ENCODE results near the gene SLC9A7. TPM values are rescaled to one million over a fixed set of nuclear protein-coding genes. Genes with fewer than 3 reads are reported as not detected.
A peak's percentile ranks its signal among the peaks of the same experiment; 100 is the strongest.

Gene SLC9A7
- total and polyA plus RNA-seq, 2 of the 13 experiments (the other 11 are each of a cell fraction or from before 2014, with no cell fraction given): 5.8 to 7.2 TPM

GRCh38 chrX:46573892-46574773 is 184.8 kb downstream of the SLC9A7 start (continued):
- TF ChIP-seq HINFP (CRISPR knock-in tag; IDR thresholded peaks at IDR 0.05; ENCODE audit: low read depth): no peak
- no peak for TF ChIP-seq BHLHE40 (IDR thresholded peaks at IDR 0.05; ENCODE audit: low read length)
- TF ChIP-seq MXD1 (CRISPR knock-in tag; IDR thresholded peaks at IDR 0.05): peak; percentile 51; the same call in 1 of the 2 replicates
- TF ChIP-seq PHF8 (CRISPR knock-in tag; IDR thresholded peaks at IDR 0.05): peak; percentile 51
- TF ChIP-seq ZNF331 (CRISPR knock-in tag; IDR thresholded peaks at IDR 0.05): peak; percentile 20; the same call in 1 of the 2 replicates
- no peak for TF ChIP-seq CREB1 (IDR thresholded peaks at IDR 0.05)
- no peak for TF ChIP-seq CREB1 (CRISPR knock-in tag; IDR thresholded peaks at IDR 0.05)
- no peak for TF ChIP-seq CC2D1A (CRISPR knock-in tag; IDR thresholded peaks at IDR 0.05)
- no peak for TF ChIP-seq TGIF2 (CRISPR knock-in tag; IDR thresholded peaks at IDR 0.05)
- TF ChIP-seq, protein P1, sequence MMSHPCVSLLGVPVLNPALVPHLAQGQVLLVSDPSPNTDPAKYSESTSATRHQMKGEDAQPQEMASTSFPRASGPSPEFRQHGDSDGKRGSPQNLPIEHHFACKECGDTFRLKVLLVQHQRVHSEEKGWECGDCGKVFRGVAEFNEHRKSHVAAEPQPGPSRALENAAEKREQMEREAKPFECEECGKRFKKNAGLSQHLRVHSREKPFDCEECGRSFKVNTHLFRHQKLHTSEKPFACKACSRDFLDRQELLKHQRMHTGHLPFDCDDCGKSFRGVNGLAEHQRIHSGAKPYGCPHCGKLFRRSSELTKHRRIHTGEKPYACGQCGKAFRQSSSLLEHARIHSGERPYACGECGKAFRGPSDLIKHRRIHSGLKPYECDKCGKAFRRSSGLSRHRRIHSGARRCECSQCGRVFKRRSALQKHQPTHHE (CRISPR knock-in tag; IDR thresholded peaks at IDR 0.05; ENCODE audit: borderline replicate concordance): no peak
- no peak for TF ChIP-seq DDIT3 (CRISPR knock-in tag; IDR thresholded peaks at IDR 0.05)
- TF ChIP-seq, protein P2, sequence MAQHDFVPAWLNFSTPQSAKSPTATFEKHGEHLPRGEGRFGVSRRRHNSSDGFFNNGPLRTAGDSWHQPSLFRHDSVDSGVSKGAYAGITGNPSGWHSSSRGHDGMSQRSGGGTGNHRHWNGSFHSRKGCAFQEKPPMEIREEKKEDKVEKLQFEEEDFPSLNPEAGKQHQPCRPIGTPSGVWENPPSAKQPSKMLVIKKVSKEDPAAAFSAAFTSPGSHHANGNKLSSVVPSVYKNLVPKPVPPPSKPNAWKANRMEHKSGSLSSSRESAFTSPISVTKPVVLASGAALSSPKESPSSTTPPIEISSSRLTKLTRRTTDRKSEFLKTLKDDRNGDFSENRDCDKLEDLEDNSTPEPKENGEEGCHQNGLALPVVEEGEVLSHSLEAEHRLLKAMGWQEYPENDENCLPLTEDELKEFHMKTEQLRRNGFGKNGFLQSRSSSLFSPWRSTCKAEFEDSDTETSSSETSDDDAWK (CRISPR knock-in tag; IDR thresholded peaks at IDR 0.05): no peak
- TF ChIP-seq DNMT1 (CRISPR knock-in tag; IDR thresholded peaks at IDR 0.05): no peak
- no peak for TF ChIP-seq ZSCAN30 (CRISPR knock-in tag; IDR thresholded peaks at IDR 0.05)
- TF ChIP-seq, protein P3, sequence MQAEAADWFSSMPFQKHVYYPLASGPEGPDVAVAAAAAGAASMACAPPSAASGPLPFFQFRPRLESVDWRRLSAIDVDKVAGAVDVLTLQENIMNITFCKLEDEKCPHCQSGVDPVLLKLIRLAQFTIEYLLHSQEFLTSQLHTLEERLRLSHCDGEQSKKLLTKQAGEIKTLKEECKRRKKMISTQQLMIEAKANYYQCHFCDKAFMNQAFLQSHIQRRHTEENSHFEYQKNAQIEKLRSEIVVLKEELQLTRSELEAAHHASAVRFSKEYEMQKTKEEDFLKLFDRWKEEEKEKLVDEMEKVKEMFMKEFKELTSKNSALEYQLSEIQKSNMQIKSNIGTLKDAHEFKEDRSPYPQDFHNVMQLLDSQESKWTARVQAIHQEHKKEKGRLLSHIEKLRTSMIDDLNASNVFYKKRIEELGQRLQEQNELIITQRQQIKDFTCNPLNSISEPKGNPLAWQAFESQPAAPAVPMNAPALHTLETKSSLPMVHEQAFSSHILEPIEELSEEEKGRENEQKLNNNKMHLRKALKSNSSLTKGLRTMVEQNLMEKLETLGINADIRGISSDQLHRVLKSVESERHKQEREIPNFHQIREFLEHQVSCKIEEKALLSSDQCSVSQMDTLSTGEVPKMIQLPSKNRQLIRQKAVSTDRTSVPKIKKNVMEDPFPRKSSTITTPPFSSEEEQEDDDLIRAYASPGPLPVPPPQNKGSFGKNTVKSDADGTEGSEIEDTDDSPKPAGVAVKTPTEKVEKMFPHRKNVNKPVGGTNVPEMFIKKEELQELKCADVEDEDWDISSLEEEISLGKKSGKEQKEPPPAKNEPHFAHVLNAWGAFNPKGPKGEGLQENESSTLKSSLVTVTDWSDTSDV (CRISPR knock-in tag; IDR thresholded peaks at IDR 0.05): no peak
- no peak for TF ChIP-seq PPARG (CRISPR knock-in tag; conservative IDR thresholded peaks at IDR 0.05)
- TF ChIP-seq ZNF251 (CRISPR knock-in tag; IDR thresholded peaks at IDR 0.05): no peak
- no peak for TF ChIP-seq NFYB (CRISPR knock-in tag; IDR thresholded peaks at IDR 0.05)
- no peak for TF ChIP-seq GMEB2 (CRISPR knock-in tag; IDR thresholded peaks at IDR 0.05; ENCODE audit: low read depth)
- peak; percentile 96 for TF ChIP-seq CHD2 (IDR thresholded peaks at IDR 0.05; ENCODE audit: low read depth, low read length)

Data from HepG2 (cell line).